Neural cell (in vitro differentiated cells): ENCODE results near the gene H2BK1. TPM values are rescaled to one million over a fixed set of nuclear protein-coding genes. Genes with fewer than 3 reads are reported as not detected.

Experiments
- H2AFZ ChIP-seq: fragments of 200-600, 300-800 bp; sonication (generic), shearing (Covaris generic); 2 replicates; pipeline ENCODE4 v1.6.0; 2014; ENCODE audit warnings: low read depth, mild to moderate bottlenecking, antibody characterized with exemption, low read length, moderate library complexity
- H3F3A ChIP-seq: fragments of 200-600 bp; shearing (Covaris generic); 2 replicates; pipeline ENCODE4 v1.6.1; 2016; ENCODE audit warnings: mild to moderate bottlenecking, moderate library complexity, mixed read lengths, antibody characterized with exemption, low read length; ENCODE audit not compliant: insufficient read depth, poor library complexity, severe bottlenecking
- H3K27ac ChIP-seq: fragments of 200-600, 300-800 bp; sonication (generic), shearing (Covaris generic); 2 replicates; pipeline ENCODE4 v1.5.1; 2014; ENCODE audit warnings: mild to moderate bottlenecking, low read length, moderate library complexity
- H3K27me3 ChIP-seq: fragments of 300-800, 200-600 bp; sonication (generic), shearing (Covaris generic); 2 replicates; pipeline ENCODE4 v1.6.0; 2014; ENCODE audit warnings: mild to moderate bottlenecking, low read depth, low read length, moderate library complexity; ENCODE audit not compliant: insufficient read depth
- H3K36me3 ChIP-seq: fragments of 300-800, 200-600 bp; sonication (generic), shearing (Covaris generic); 2 replicates; pipeline ENCODE4 v1.5.1; 2014; ENCODE audit warnings: mild to moderate bottlenecking, antibody characterized with exemption, low read length, moderate library complexity; ENCODE audit not compliant: insufficient read depth
- H3K4me2 ChIP-seq: fragments of 300-800, 200-600 bp; sonication (generic), shearing (Covaris generic); 2 replicates; pipeline ENCODE4 v1.6.0; 2014; ENCODE audit warnings: mild to moderate bottlenecking, low read length
- H3K4me3 ChIP-seq: fragments of 300-800, 200-600 bp; sonication (generic), shearing (Covaris generic); 2 replicates; pipeline ENCODE4 v1.5.1; 2014; ENCODE audit warnings: mild to moderate bottlenecking, low read length, moderate library complexity
- H3K79me2 ChIP-seq: fragments of 200-600 bp; shearing (Covaris generic); replicated peaks from 2 replicates; pipeline ENCODE4 v1.6.0; 2014; ENCODE audit warnings: mild to moderate bottlenecking, low read length, moderate library complexity; ENCODE audit not compliant: insufficient read depth
- H3K9ac ChIP-seq: fragments of 300-800, 200-600 bp; sonication (generic), shearing (Covaris generic); 2 replicates; pipeline ENCODE4 v1.6.1; 2016; ENCODE audit warnings: mild to moderate bottlenecking, low read length, mixed read lengths
- H3K9me2 ChIP-seq: fragments of 200-600 bp; shearing (Covaris generic); 2 replicates; pipeline ENCODE4 v1.6.1; 2016; ENCODE audit warnings: mild to moderate bottlenecking, low read length, mixed read lengths; ENCODE audit not compliant: insufficient read depth
- H3K9me3 ChIP-seq: fragments of 200-600, 300-800 bp; sonication (generic), shearing (Covaris generic); 2 replicates; pipeline ENCODE4 v1.6.1; 2016; ENCODE audit warnings: mild to moderate bottlenecking, mixed run types, low read length, moderate library complexity, mixed read lengths
- H4K20me1 ChIP-seq: fragments of 200-600 bp; shearing (Covaris generic); 2 replicates; pipeline ENCODE4 v1.6.1; 2016; ENCODE audit warnings: mild to moderate bottlenecking, mixed run types; ENCODE audit not compliant: insufficient read depth
- CTCF ChIP-seq: fragments of 450-650 bp; IDR thresholded peaks from 2 replicates; pipeline ENCODE4 v1.5.1; 2014; ENCODE audit warnings: antibody characterized with exemption, mild to moderate bottlenecking, moderate library complexity; ENCODE audit not compliant: poor library complexity, severe bottlenecking
- EP300 ChIP-seq: fragments of 450-650 bp; conservative IDR thresholded peaks from 2 replicates; pipeline ENCODE4 v1.6.1; 2014; ENCODE audit warnings: antibody characterized with exemption, mild to moderate bottlenecking, moderate library complexity; ENCODE audit not compliant: poor library complexity, severe bottlenecking
- EZH2 ChIP-seq: fragments of 200-600, 300-800 bp; shearing (Covaris generic), sonication (generic); IDR thresholded peaks from 2 replicates; pipeline ENCODE4 v1.6.1; 2014; ENCODE audit warnings: antibody characterized with exemption, low read length, borderline replicate concordance, mild to moderate bottlenecking; ENCODE audit not compliant: insufficient read depth, poor library complexity, severe bottlenecking
- MXI1 ChIP-seq: fragments of 450-650 bp; conservative IDR thresholded peaks from 2 replicates; pipeline ENCODE4 v1.6.1; 2014; ENCODE audit warnings: antibody characterized with exemption, mild to moderate bottlenecking; ENCODE audit not compliant: poor library complexity, severe bottlenecking
- POLR2AphosphoS5 ChIP-seq: IDR thresholded peaks from 2 replicates; pipeline ENCODE4 v1.6.1; 2012
- RAD21 ChIP-seq: fragments of 450-650 bp; conservative IDR thresholded peaks from 2 replicates; pipeline ENCODE4 v1.6.1; 2014; ENCODE audit warnings: antibody characterized with exemption, mild to moderate bottlenecking, moderate library complexity
- SMC3 ChIP-seq: fragments of 450-650 bp; conservative IDR thresholded peaks from 2 replicates; pipeline ENCODE4 v1.6.1; 2014; ENCODE audit warnings: antibody characterized with exemption, mild to moderate bottlenecking, moderate library complexity; ENCODE audit not compliant: poor library complexity
- TAF1 ChIP-seq: IDR thresholded peaks from 2 replicates; pipeline ENCODE4 v1.6.1; 2012; ENCODE audit warnings: low read depth
- polyA plus RNA-seq: library from polyadenylated mRNA; depleted of rRNA; stranded (reverse); fragments of >200 nt; gene quantifications from 2 replicates; pipeline ENCODE4 v1.2.3, GENCODE V29; 2014
- TF ChIP-seq, protein P1 (sequence below): IDR thresholded peaks from 2 replicates; pipeline ENCODE4 v1.6.1; 2012; ENCODE audit warnings: borderline replicate concordance

Gene H2BK1
- polyA plus RNA-seq, 1 donor from 2014 or later, result not detected

- peaks cover 3% of the 10 kb centered on the region for H3K79me2 ChIP-seq
- no peaks in the 10 kb centered on the region for H3K9me3 ChIP-seq
- H4K20me1 ChIP-seq, result no peaks in the 10 kb centered on the region
- no peak overlapping the region for H3K27ac ChIP-seq
- H3K27me3 ChIP-seq, result no peaks in the 10 kb centered on the region
- no peaks in the 10 kb centered on the region for H3K36me3 ChIP-seq
- no peaks in the 10 kb centered on the region for H3F3A ChIP-seq
- no peak overlapping the region for H3K4me2 ChIP-seq
- H3K9ac ChIP-seq, result no peak overlapping the region
- H3K4me3 ChIP-seq, result no peak overlapping the region
- no peaks in the 10 kb centered on the region for H3K9me2 ChIP-seq
- TF ChIP-seq EP300 (no peak), POLR2AphosphoS5 (no peak), TAF1 (no peak), CTCF (no peak), SMC3 (no peak), MXI1 (no peak), RAD21 (no peak), EZH2 (no peak)
- TF ChIP-seq, protein P1, sequence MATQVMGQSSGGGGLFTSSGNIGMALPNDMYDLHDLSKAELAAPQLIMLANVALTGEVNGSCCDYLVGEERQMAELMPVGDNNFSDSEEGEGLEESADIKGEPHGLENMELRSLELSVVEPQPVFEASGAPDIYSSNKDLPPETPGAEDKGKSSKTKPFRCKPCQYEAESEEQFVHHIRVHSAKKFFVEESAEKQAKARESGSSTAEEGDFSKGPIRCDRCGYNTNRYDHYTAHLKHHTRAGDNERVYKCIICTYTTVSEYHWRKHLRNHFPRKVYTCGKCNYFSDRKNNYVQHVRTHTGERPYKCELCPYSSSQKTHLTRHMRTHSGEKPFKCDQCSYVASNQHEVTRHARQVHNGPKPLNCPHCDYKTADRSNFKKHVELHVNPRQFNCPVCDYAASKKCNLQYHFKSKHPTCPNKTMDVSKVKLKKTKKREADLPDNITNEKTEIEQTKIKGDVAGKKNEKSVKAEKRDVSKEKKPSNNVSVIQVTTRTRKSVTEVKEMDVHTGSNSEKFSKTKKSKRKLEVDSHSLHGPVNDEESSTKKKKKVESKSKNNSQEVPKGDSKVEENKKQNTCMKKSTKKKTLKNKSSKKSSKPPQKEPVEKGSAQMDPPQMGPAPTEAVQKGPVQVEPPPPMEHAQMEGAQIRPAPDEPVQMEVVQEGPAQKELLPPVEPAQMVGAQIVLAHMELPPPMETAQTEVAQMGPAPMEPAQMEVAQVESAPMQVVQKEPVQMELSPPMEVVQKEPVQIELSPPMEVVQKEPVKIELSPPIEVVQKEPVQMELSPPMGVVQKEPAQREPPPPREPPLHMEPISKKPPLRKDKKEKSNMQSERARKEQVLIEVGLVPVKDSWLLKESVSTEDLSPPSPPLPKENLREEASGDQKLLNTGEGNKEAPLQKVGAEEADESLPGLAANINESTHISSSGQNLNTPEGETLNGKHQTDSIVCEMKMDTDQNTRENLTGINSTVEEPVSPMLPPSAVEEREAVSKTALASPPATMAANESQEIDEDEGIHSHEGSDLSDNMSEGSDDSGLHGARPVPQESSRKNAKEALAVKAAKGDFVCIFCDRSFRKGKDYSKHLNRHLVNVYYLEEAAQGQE, result no peak
- no peak overlapping the region for H2AFZ ChIP-seq
Observed at GRCh38 chr7:151241755-151242096, 31.4 kb upstream of the H2BK1 start.

GRCh38 chr7:151240942-151241754 is 30.9 kb upstream of the H2BK1 start:
- no peak for TF ChIP-seq SMC3
- TF ChIP-seq TAF1, result no peak
- no peak for TF ChIP-seq POLR2AphosphoS5
- TF ChIP-seq, protein P1, result no peak
- TF ChIP-seq EZH2, result no peak
- TF ChIP-seq EP300, result no peak
- TF ChIP-seq MXI1, result no peak
- no peak for TF ChIP-seq RAD21
- no peak for TF ChIP-seq CTCF
- Histone ChIP-seq H3K79me2 (no peaks in the 10 kb centered on the region), H4K20me1 (no peaks in the 10 kb centered on the region), H3K9ac (no peak overlapping the region), H3K9me2 (no peaks in the 10 kb centered on the region), H3K27me3 (no peaks in the 10 kb centered on the region), H3K4me3 (no peak overlapping the region), H3F3A (no peaks in the 10 kb centered on the region), H2AFZ (no peak overlapping the region), H3K27ac (no peak overlapping the region), H3K4me2 (no peak overlapping the region), H3K9me3 (no peaks in the 10 kb centered on the region), H3K36me3 (no peaks in the 10 kb centered on the region)
